Measurements from ENCODE around the gene RPL13.

Gene RPL13

GRCh38 chr16:89600956-89601355 lies 40.5 kb downstream of the RPL13 start:
- H3K9me3 ChIP-seq (ENCODE audit: control insufficient read depth, insufficient read depth, low read length), result no peaks in the 10 kb centered on the region
- no peaks in the 10 kb centered on the region for H3F3A ChIP-seq (ENCODE audit: control insufficient read depth, insufficient read depth)
- H3K9me2 ChIP-seq (replicated peaks; ENCODE audit: control insufficient read depth, low read length), result no peaks in the 10 kb centered on the region
- no peaks in the 10 kb centered on the region for H3K4me1 ChIP-seq (ENCODE audit: control insufficient read depth, low read length)
- H3K36me3 ChIP-seq (ENCODE audit: control insufficient read depth, low read length), result no peaks in the 10 kb centered on the region
- H3K79me2 ChIP-seq (ENCODE audit: control insufficient read depth, low read length), result no peaks in the 10 kb centered on the region
- no peak overlapping the region for H3K4me3 ChIP-seq (ENCODE audit: low read length)
- H3K27ac ChIP-seq (ENCODE audit: low read depth, low read length), result no peak overlapping the region
- no peak overlapping the region for H3K4me2 ChIP-seq (ENCODE audit: low read length)
- H4K20me1 ChIP-seq (ENCODE audit: control insufficient read depth, insufficient read depth, low read depth, low read length), result no peaks in the 10 kb centered on the region
- H3K27me3 ChIP-seq (ENCODE audit: control insufficient read depth, low read length), result peaks cover 3% of the 10 kb centered on the region; the same call in 1 of the 2 replicates
- no peak for TF ChIP-seq EZH2phosphoT487 (IDR thresholded peaks at IDR 0.05; ENCODE audit: borderline replicate concordance, low read length)
- TF ChIP-seq CTCF (IDR thresholded peaks at IDR 0.05; ENCODE audit: low read depth, low read length, poor library complexity, severe bottlenecking), result no peak

GRCh38 chr16:89601906-89602272 lies 41.4 kb downstream of the RPL13 start:
- Histone ChIP-seq H3K9me3 (ENCODE audit: control insufficient read depth, insufficient read depth, low read length) (no peaks in the 10 kb centered on the region), H3F3A (ENCODE audit: control insufficient read depth, insufficient read depth) (no peaks in the 10 kb centered on the region), H3K4me3 (ENCODE audit: low read length) (no peak overlapping the region), H3K36me3 (ENCODE audit: control insufficient read depth, low read length) (no peaks in the 10 kb centered on the region), H3K79me2 (ENCODE audit: control insufficient read depth, low read length) (no peaks in the 10 kb centered on the region), H3K9me2 (replicated peaks; ENCODE audit: control insufficient read depth, low read length) (no peaks in the 10 kb centered on the region), H4K20me1 (ENCODE audit: control insufficient read depth, insufficient read depth, low read depth, low read length) (no peaks in the 10 kb centered on the region), H3K27ac (ENCODE audit: low read depth, low read length) (no peak overlapping the region), H3K4me1 (ENCODE audit: control insufficient read depth, low read length) (no peaks in the 10 kb centered on the region), H3K27me3 (ENCODE audit: control insufficient read depth, low read length) (peaks cover 3% of the 10 kb centered on the region; the same call in 1 of the 2 replicates), H3K4me2 (ENCODE audit: low read length) (no peak overlapping the region)
- no peak for TF ChIP-seq EZH2phosphoT487 (IDR thresholded peaks at IDR 0.05; ENCODE audit: borderline replicate concordance, low read length)
- TF ChIP-seq CTCF (IDR thresholded peaks at IDR 0.05; ENCODE audit: low read depth, low read length, poor library complexity, severe bottlenecking), result no peak

- H3K27ac ChIP-seq (ENCODE audit: low read depth, low read length), result no peak overlapping the region
Measured at GRCh38 chr16:89602273-89602951, 41.9 kb downstream of the RPL13 start.

More at GRCh38 chr16:89602273-89602951, 41.9 kb downstream of the RPL13 start:
- Histone ChIP-seq H3K9me3 (ENCODE audit: control insufficient read depth, insufficient read depth, low read length) (no peaks in the 10 kb centered on the region), H3K4me2 (ENCODE audit: low read length) (no peak overlapping the region), H3K4me1 (ENCODE audit: control insufficient read depth, low read length) (no peaks in the 10 kb centered on the region), H3K9me2 (replicated peaks; ENCODE audit: control insufficient read depth, low read length) (no peaks in the 10 kb centered on the region), H3K36me3 (ENCODE audit: control insufficient read depth, low read length) (no peaks in the 10 kb centered on the region), H4K20me1 (ENCODE audit: control insufficient read depth, insufficient read depth, low read depth, low read length) (no peaks in the 10 kb centered on the region), H3K4me3 (ENCODE audit: low read length) (no peak overlapping the region), H3K27me3 (ENCODE audit: control insufficient read depth, low read length) (peaks cover 3% of the 10 kb centered on the region; the same call in 1 of the 2 replicates), H3K79me2 (ENCODE audit: control insufficient read depth, low read length) (no peaks in the 10 kb centered on the region), H3F3A (ENCODE audit: control insufficient read depth, insufficient read depth) (no peaks in the 10 kb centered on the region)
- TF ChIP-seq CTCF (IDR thresholded peaks at IDR 0.05; ENCODE audit: low read depth, low read length, poor library complexity, severe bottlenecking) (no peak), EZH2phosphoT487 (IDR thresholded peaks at IDR 0.05; ENCODE audit: borderline replicate concordance, low read length) (no peak)
